Sigmoid colon (tissue), 7 donors: ENCODE measurements around the gene OR4N5. TPM values are rescaled to one million over a fixed set of nuclear protein-coding genes. Genes with fewer than 3 reads are reported as not detected.
"Not testable (repeated sequence)": the region's sequence is repeated elsewhere in the genome, so short reads cannot be mapped to it uniquely, and the experiment has no call there.

Experiments used
- DNase-seq: peaks from one replicate; pipeline ENCODE4 v3.0.0-alpha.2; 2019
- H3K27ac ChIP-seq, 4 donors: fragments of 200-600 bp; sonication (generic); one replicate each; pipeline ENCODE4 v1.5.1; 2016 to 2019; ENCODE audit warnings: mild to moderate bottlenecking in 1 of 4
- H3K27me3 ChIP-seq, 3 donors: fragments of 200-600 bp; sonication (generic); one replicate each; pipeline ENCODE4 v1.5.1; 2019; ENCODE audit warnings: mild to moderate bottlenecking in 1 of 3
- H3K36me3 ChIP-seq, 4 donors: fragments of 200-600 bp; sonication (generic); one replicate each; pipeline ENCODE4 v1.5.1; 2016 to 2019
- H3K4me1 ChIP-seq, 4 donors: fragments of 200-600 bp; sonication (generic); one replicate each; pipeline ENCODE4 v1.5.1; 2017 to 2019
- H3K4me3 ChIP-seq, 4 donors: fragments of 200-600 bp; sonication (generic); one replicate each; pipeline ENCODE4 v1.5.1; 2017 to 2019; ENCODE audit warnings: mild to moderate bottlenecking in 2 of 4, moderate library complexity in 1 of 4
- H3K9me3 ChIP-seq, 4 donors: fragments of 200-600 bp in 3 of 4; sonication (generic) in 3 of 4; one replicate each; pipeline versions ENCODE4 v1.5.1 to v1.6.1; 2013 to 2019
- CTCF ChIP-seq, 4 experiments: fragments of 450-650 bp in 3 of 4; fragments of 200-600 bp in 1 of 4; IDR thresholded peaks; one replicate each; pipeline ENCODE4 v1.5.1; 2016 to 2019; ENCODE audit warnings: antibody characterized with exemption in 4 of 4, mild to moderate bottlenecking in 3 of 4, moderate library complexity in 2 of 4
- EP300 ChIP-seq, 4 donors: sonication (generic); formaldehyde crosslinking; IDR thresholded peaks; one replicate each; pipeline ENCODE4 v1.6.1; 2017; ENCODE audit warnings: antibody characterized with exemption in 4 of 4
- POLR2A ChIP-seq, 2 donors: fragments of 450-650 bp; IDR thresholded peaks; one replicate each; pipeline ENCODE4 v1.6.1; 2016; ENCODE audit warnings: antibody characterized with exemption in 2 of 2, mild to moderate bottlenecking in 2 of 2, moderate library complexity in 2 of 2
- POLR2AphosphoS5 ChIP-seq, 4 donors: sonication (generic); formaldehyde crosslinking; IDR thresholded peaks; one replicate each; pipeline ENCODE4 v1.6.1; 2017; ENCODE audit warnings: antibody characterized with exemption in 4 of 4
- WGBS, 2 donors: extraction: QIAGEN DNeasy Blood & Tissue Kit; methylation state at CpG; one replicate each; pipeline ENCODE4 v1.1.7; 2013; 5-methylcytosine and 5-hydroxymethylcytosine counted together
- intact Hi-C: fragments of 100-400 bp; cut with DNase I; formaldehyde crosslinking; loops from one replicate; pipeline ENCODE4 v1.15.1; 2023
- polyA plus RNA-seq, 3 donors: library from polyadenylated mRNA; stranded (reverse); fragments of 200-250 nt; gene quantifications; one replicate each; pipeline ENCODE4 v1.2.3, GENCODE V29; 2013
- total RNA-seq, 4 donors: library from RNA; depleted of rRNA; stranded (reverse); fragments of >200 nt; gene quantifications; one replicate each; pipeline ENCODE4 v1.1.0, GENCODE V29; 2016
- donor health status: healthy with polysubstance abuse.
- donor health status: Bipolar disorder and iron deficiency.
- donor health status: healthy.

OR4N5 gene
- total and polyA plus RNA-seq, 7 donors, result not detected

GRCh38 chr14:20164462-20164861, 25.8 kb downstream of the OR4N5 start:
- H3K9me3 ChIP-seq, result peaks cover 0 to 6% (median 6%) of the 10 kb centered on the region in 4 donors
- no peak overlapping the region for H3K4me3 ChIP-seq
- no peak overlapping the region for H3K27ac ChIP-seq
- intact Hi-C loops, result no loop called here
- no peak for DNase-seq
- H3K27me3 ChIP-seq, result no peaks in the 10 kb centered on the region
- H3K4me1 ChIP-seq, result no peaks in the 10 kb centered on the region
- no peaks in the 10 kb centered on the region for H3K36me3 ChIP-seq
- TF ChIP-seq POLR2AphosphoS5 (IDR thresholded peaks at IDR 0.05) (no peak), POLR2A (IDR thresholded peaks at IDR 0.05) (no peak), CTCF (IDR thresholded peaks at IDR 0.05) (no peak), EP300 (IDR thresholded peaks at IDR 0.05) (no peak)

- intact Hi-C loops, result no loop called here
- TF ChIP-seq EP300 (IDR thresholded peaks at IDR 0.05) (no peak), POLR2AphosphoS5 (IDR thresholded peaks at IDR 0.05) (no peak), CTCF (IDR thresholded peaks at IDR 0.05) (no peak), POLR2A (IDR thresholded peaks at IDR 0.05) (no peak)
- H3K4me1 ChIP-seq, result no peaks in the 10 kb centered on the region
- peaks cover 0 to 6% (median 6%) of the 10 kb centered on the region in 4 donors for H3K9me3 ChIP-seq
- no peaks in the 10 kb centered on the region for H3K27me3 ChIP-seq
- H3K4me3 ChIP-seq, result no peak overlapping the region
- DNase-seq, result no peak
- H3K27ac ChIP-seq, result no peak overlapping the region
- no peaks in the 10 kb centered on the region for H3K36me3 ChIP-seq
Measured at GRCh38 chr14:20167091-20167490, 28.5 kb downstream of the OR4N5 start.

- H3K27ac ChIP-seq, intact Hi-C loops: not testable (repeated sequence)
Measured at GRCh38 chr14:20169852-20170251, 31.2 kb downstream of the OR4N5 start.

GRCh38 chr14:20174205-20174604, 35.6 kb downstream of the OR4N5 start:
- H3K27me3 ChIP-seq, intact Hi-C loops, H3K4me3 ChIP-seq, DNase-seq, H3K4me1 ChIP-seq, H3K36me3 ChIP-seq, H3K27ac ChIP-seq, H3K9me3 ChIP-seq: not testable (repeated sequence)

More at GRCh38 chr14:20169852-20170251, 31.2 kb downstream of the OR4N5 start:
- H3K9me3 ChIP-seq, H3K4me3 ChIP-seq, H3K4me1 ChIP-seq, H3K36me3 ChIP-seq, H3K27me3 ChIP-seq, DNase-seq: not testable (repeated sequence)

- Histone ChIP-seq H3K4me1 (no peaks in the 10 kb centered on the region), H3K36me3 (no peaks in the 10 kb centered on the region), H3K9me3 (no peaks in the 10 kb centered on the region), H3K4me3 (no peak overlapping the region), H3K27me3 (no peaks in the 10 kb centered on the region), H3K27ac (no peak overlapping the region)
- TF ChIP-seq CTCF (IDR thresholded peaks at IDR 0.05), result no peak
- TF ChIP-seq POLR2AphosphoS5 (IDR thresholded peaks at IDR 0.05), result no peak
- 51 to 60% methylated on average over 6 of the region's 6 CpGs for WGBS, 2 donors
- intact Hi-C loops, result no loop called here
- DNase-seq, result no peak
Measured at GRCh38 chr14:20176330-20176729, 37.7 kb downstream of the OR4N5 start.

- H3K27ac ChIP-seq, result no peak overlapping the region
- no peaks in the 10 kb centered on the region for H3K36me3 ChIP-seq
- no peaks in the 10 kb centered on the region for H3K9me3 ChIP-seq
- no peaks in the 10 kb centered on the region for H3K27me3 ChIP-seq
- H3K4me1 ChIP-seq, result no peaks in the 10 kb centered on the region
- TF ChIP-seq POLR2A (IDR thresholded peaks at IDR 0.05), result no peak
- TF ChIP-seq EP300 (IDR thresholded peaks at IDR 0.05), result no peak
- no peak for TF ChIP-seq CTCF (IDR thresholded peaks at IDR 0.05)
- no peak for TF ChIP-seq POLR2AphosphoS5 (IDR thresholded peaks at IDR 0.05)
- 84 to 90% methylated on average over 7 of the region's 7 CpGs for WGBS, 2 donors
- intact Hi-C loops, result no loop called here
- H3K4me3 ChIP-seq, result no peak overlapping the region
- no peak for DNase-seq
Measured at GRCh38 chr14:20177433-20177974, 38.9 kb downstream of the OR4N5 start.
